H1 (cell line): ENCODE measurements around the gene WDR26. TPM values are rescaled to one million over a fixed set of nuclear protein-coding genes. Genes with fewer than 3 reads are reported as not detected.

Experiments
- CTCF ChIA-PET: fragments of 300-600 bp; sonication (Branson Sonifier 250); formaldehyde crosslinking; loops from one replicate; lab custom pipeline; 2021; ENCODE audit not compliant: partially characterized antibody; lab: Charles Lee
- POLR2A ChIA-PET: fragments of 300-600 bp; sonication (Branson Sonifier 250); formaldehyde crosslinking; loops from one replicate; lab custom pipeline; 2021; ENCODE audit warnings: inconsistent platforms; ENCODE audit not compliant: partially characterized antibody; lab: Charles Lee
- DNase-seq, 2 experiments: peaks; one replicate each; pipeline versions ENCODE4 v3.0.0 to v3.0.0-alpha.2; 2010 to 2022; ENCODE audit warnings: low spot score in 2 of 2, low read depth in 1 of 2, mixed read lengths in 1 of 2
- FAIRE-seq: peaks from 2 replicates; lab custom pipeline; 2011; peaks lifted over from hg19 to GRCh38; lab: Jason Lieb, UNC
- H2AFZ ChIP-seq: 2 replicates; pipeline ENCODE4 v1.8.1; 2012; ENCODE audit warnings: low read length, inconsistent platforms
- H2AK5ac ChIP-seq: 2 replicates; pipeline ENCODE4 v1.6.1; 2013; ENCODE audit warnings: low read depth, low read length
- H2BK120ac ChIP-seq: replicated peaks from 2 replicates; pipeline ENCODE3; 2013; ENCODE audit warnings: low read depth, low read length, inconsistent platforms
- H2BK12ac ChIP-seq: 2 replicates; pipeline ENCODE4 v1.6.1; 2013; ENCODE audit warnings: low read depth, low read length
- H2BK15ac ChIP-seq: 2 replicates; pipeline ENCODE4 v1.6.1; 2013; ENCODE audit warnings: low read length
- H2BK20ac ChIP-seq: 2 replicates; pipeline ENCODE4 v1.6.1; 2013; ENCODE audit warnings: low read length
- H2BK5ac ChIP-seq: 2 replicates; pipeline ENCODE4 v1.6.1; 2013; ENCODE audit warnings: low read depth, low read length
- H3K14ac ChIP-seq: 2 replicates; pipeline ENCODE4 v1.6.1; 2013; ENCODE audit warnings: inconsistent platforms; ENCODE audit not compliant: insufficient read length
- H3K18ac ChIP-seq: 2 replicates; pipeline ENCODE4 v1.6.1; 2013; ENCODE audit warnings: low read length; ENCODE audit errors: extremely low read depth
- H3K23ac ChIP-seq: 2 replicates; pipeline ENCODE4 v1.6.1; 2013; ENCODE audit warnings: inconsistent platforms; ENCODE audit not compliant: insufficient read length
- H3K23me2 ChIP-seq: 2 replicates; pipeline ENCODE4 v1.6.1; 2013; ENCODE audit warnings: low read depth, low read length
- H3K27ac ChIP-seq: 2 replicates; pipeline ENCODE4 v1.6.1; 2011; ENCODE audit warnings: low read depth, low read length, inconsistent platforms
- H3K27me3 ChIP-seq, 4 experiments: replicated peaks in 1 of 4; 1 replicate in 1 of 4; 2 replicates in 3 of 4; pipeline versions ENCODE4 v1.6.1 to v1.8.1; 2011 to 2013; ENCODE audit warnings: low read length in 3 of 4, mild to moderate bottlenecking in 3 of 4, inconsistent platforms in 2 of 4, mixed read lengths in 2 of 4, moderate library complexity in 1 of 4; ENCODE audit not compliant: control insufficient read depth in 3 of 4, insufficient read depth in 3 of 4; ENCODE audit errors: extremely low read depth in 1 of 4
- H3K36me3 ChIP-seq, 4 experiments: 2 replicates each; pipeline versions ENCODE4 v1.6.1 to v1.8.1; 2011 to 2013; ENCODE audit warnings: mild to moderate bottlenecking in 4 of 4, low read length in 3 of 4, moderate library complexity in 2 of 4, control low read depth in 1 of 4, inconsistent platforms in 1 of 4; ENCODE audit not compliant: insufficient read depth in 4 of 4, control insufficient read depth in 2 of 4
- H3K4ac ChIP-seq: replicated peaks from 2 replicates; pipeline ENCODE3; 2013; ENCODE audit warnings: low read length, low read depth, mixed read lengths, inconsistent platforms; ENCODE audit not compliant: insufficient read length
- H3K4me1 ChIP-seq, 4 experiments: replicated peaks in 1 of 4; 1 replicate in 1 of 4; 2 replicates in 3 of 4; pipeline versions ENCODE4 v1.6.1 to v1.8.1; 2011 to 2013; ENCODE audit warnings: low read length in 3 of 4, inconsistent platforms in 2 of 4, mixed read lengths in 1 of 4; ENCODE audit not compliant: insufficient read depth in 4 of 4, control insufficient read depth in 3 of 4
- H3K4me2 ChIP-seq, 2 experiments: 2 replicates each; pipeline versions ENCODE4 v1.6.1 to v1.8.1; 2011 to 2013; ENCODE audit warnings: low read depth in 2 of 2, low read length in 2 of 2, control low read depth in 1 of 2, inconsistent platforms in 1 of 2, mild to moderate bottlenecking in 1 of 2; ENCODE audit not compliant: insufficient read depth in 1 of 2
- H3K4me3 ChIP-seq, 4 experiments: fragments of 200-600, 300-600 bp in 1 of 4; sonication (generic), shearing (Covaris generic), sonication (Bioruptor Twin) in 1 of 4; 2 replicates each; pipeline versions ENCODE4 v1.5.1 to v1.8.1; 2011 to 2016; ENCODE audit warnings: low read length in 4 of 4, low read depth in 3 of 4, control low read depth in 2 of 4, inconsistent platforms in 2 of 4, mild to moderate bottlenecking in 2 of 4, mixed read lengths in 1 of 4, moderate library complexity in 1 of 4; ENCODE audit not compliant: insufficient read depth in 2 of 4; ENCODE audit errors: extremely low read depth in 1 of 4
- H3K56ac ChIP-seq: replicated peaks from 2 replicates; pipeline ENCODE3; 2013; ENCODE audit warnings: low read depth, mild to moderate bottlenecking, mixed read lengths, low read length, inconsistent platforms; ENCODE audit not compliant: insufficient read length
- H3K79me1 ChIP-seq: 2 replicates; pipeline ENCODE4 v1.6.1; 2013; ENCODE audit warnings: low read depth, low read length, control low read depth
- H3K79me2 ChIP-seq, 2 experiments: 2 replicates each; pipeline versions ENCODE4 v1.6.1 to v1.8.1; 2012 to 2013; ENCODE audit warnings: low read length in 2 of 2, mild to moderate bottlenecking in 2 of 2, inconsistent platforms in 1 of 2; ENCODE audit not compliant: insufficient read depth in 2 of 2, control insufficient read depth in 1 of 2
- H3K9ac ChIP-seq, 4 experiments: replicated peaks in 1 of 4; 1 replicate in 1 of 4; 2 replicates in 3 of 4; pipeline versions ENCODE4 v1.6.1 to v1.8.1; 2011 to 2013; ENCODE audit warnings: low read depth in 3 of 4, low read length in 3 of 4, control low read depth in 2 of 4, mild to moderate bottlenecking in 2 of 4, moderate library complexity in 2 of 4, inconsistent platforms in 1 of 4; ENCODE audit errors: extremely low read depth in 1 of 4
- H3K9me3 ChIP-seq, 2 experiments: 2 replicates each; pipeline versions ENCODE4 v1.6.1 to v1.8.1; 2012 to 2013; ENCODE audit warnings: mild to moderate bottlenecking in 2 of 2, moderate library complexity in 2 of 2, control low read depth in 1 of 2, inconsistent platforms in 1 of 2, low read depth in 1 of 2, low read length in 1 of 2, mixed read lengths in 1 of 2; ENCODE audit not compliant: insufficient read depth in 2 of 2
- H4K20me1 ChIP-seq, 2 experiments: replicated peaks in 1 of 2; 2 replicates each; pipeline versions ENCODE3 to v1.8.1; 2011 to 2013; ENCODE audit warnings: inconsistent platforms in 2 of 2, low read length in 2 of 2, mild to moderate bottlenecking in 1 of 2; ENCODE audit not compliant: insufficient read depth in 2 of 2, control insufficient read depth in 1 of 2
- H4K5ac ChIP-seq: 2 replicates; pipeline ENCODE4 v1.6.1; 2013; ENCODE audit warnings: low read length, low read depth, mixed read lengths, inconsistent platforms; ENCODE audit not compliant: insufficient read length
- H4K8ac ChIP-seq: 2 replicates; pipeline ENCODE4 v1.8.0; 2013; ENCODE audit warnings: mild to moderate bottlenecking, moderate library complexity, low read length, inconsistent platforms; ENCODE audit not compliant: insufficient read depth; ENCODE audit errors: extremely low read depth
- H4K91ac ChIP-seq: replicated peaks from 2 replicates; pipeline ENCODE3; 2013; ENCODE audit warnings: low read length, mixed read lengths, inconsistent platforms; ENCODE audit not compliant: insufficient read length
- ASH2L ChIP-seq: fragments of 200-600, 300-600 bp; sonication (generic); IDR thresholded peaks from one replicate; pipeline ENCODE4 v1.7.1; 2017; ENCODE audit warnings: low read length
- CHD1 ChIP-seq: IDR thresholded peaks from 2 replicates; pipeline ENCODE4 v1.6.1; 2012; ENCODE audit warnings: low read depth, low read length, improper control_type of control experiment
- EGR1 ChIP-seq: IDR thresholded peaks from 2 replicates; pipeline ENCODE4 v1.6.1; 2011; ENCODE audit warnings: low read depth, low read length, borderline replicate concordance
- KDM1A ChIP-seq: fragments of 200-600, 300-600 bp; sonication (generic); IDR thresholded peaks from 2 replicates; pipeline ENCODE4 v1.7.1; 2016; ENCODE audit warnings: mild to moderate bottlenecking, low read length, borderline replicate concordance
- RBBP5 ChIP-seq: IDR thresholded peaks from 2 replicates; pipeline ENCODE4 v1.7.1; 2012; ENCODE audit warnings: low read depth, mild to moderate bottlenecking, inconsistent platforms, low read length, moderate library complexity, borderline replicate concordance
- SAP30 ChIP-seq: fragments of 300-600 bp; sonication (generic); IDR thresholded peaks from 2 replicates; pipeline ENCODE4 v1.7.1; 2012; ENCODE audit warnings: low read length, moderate library complexity, mild to moderate bottlenecking, inconsistent platforms; ENCODE audit not compliant: insufficient read depth, insufficient replicate concordance
- SIX5 ChIP-seq: IDR thresholded peaks from 2 replicates; pipeline ENCODE4 v1.6.1; 2011; ENCODE audit warnings: mild to moderate bottlenecking, low read depth, low read length
- TBP ChIP-seq: IDR thresholded peaks from 2 replicates; pipeline ENCODE4 v1.6.1; 2011; ENCODE audit warnings: low read depth, low read length, improper control_type of control experiment
- TCF12 ChIP-seq: IDR thresholded peaks from 2 replicates; pipeline ENCODE4 v1.6.1; 2011; ENCODE audit warnings: low read depth, mild to moderate bottlenecking, low read length
- WGBS, 2 experiments: shearing (Covaris generic) in 1 of 2; methylation state at CpG; one replicate each; pipeline versions ENCODE4 v1.1.6 to v1.1.7; 2013 to 2015; ENCODE audit warnings: low lambda C conversion rate in 2 of 2, mixed read lengths in 2 of 2, inconsistent platforms in 1 of 2, low coverage in 1 of 2, missing lambda C conversion rate in 1 of 2; ENCODE audit not compliant: insufficient replicate concordance in 2 of 2, insufficient coverage in 1 of 2, insufficient read length in 1 of 2; ENCODE audit errors: extremely low coverage in 1 of 2, missing lambda C conversion rate in 1 of 2; 5-methylcytosine and 5-hydroxymethylcytosine counted together
- polyA plus RNA-seq, 7 experiments: library from polyadenylated mRNA; depleted of rRNA in 3 of 7; stranded (reverse) in 5 of 7; unstranded in 2 of 7; fragments of >200 nt in 5 of 7; fragments of 200-250 nt in 2 of 7; gene quantifications; 1 replicate in 5 of 7; 2 replicates in 1 of 7; 4 replicates in 1 of 7; pipeline versions ENCODE4 v1.2.1 to v1.2.3, GENCODE V29; 2011 to 2013; ENCODE audit warnings: missing spikeins in 2 of 7, mixed read lengths in 2 of 7
- total RNA-seq: library from RNA; stranded (reverse); fragmentation: NEBNext Ultra II Directional; extraction: Animal tissue kit (Norgen Biotek cat#: 25700); gene quantifications from 2 replicates; pipeline ENCODE4 v1.2.1, GENCODE V29; 2021
- TF ChIP-seq, protein P1 (sequence below), 3 experiments: IDR thresholded peaks; 1 replicate in 2 of 3; 2 replicates in 1 of 3; pipeline versions ENCODE4 v1.5.1 to v1.6.1; 2011; ENCODE audit warnings: low read length in 3 of 3, mild to moderate bottlenecking in 3 of 3, inconsistent platforms in 2 of 3, low read depth in 1 of 3, moderate library complexity in 1 of 3; ENCODE audit not compliant: insufficient read depth in 1 of 3; ENCODE audit errors: control extremely low read depth in 1 of 3

WDR26 gene
- total and polyA plus RNA-seq, 2 of the 8 experiments (the other 6 are each of a cell fraction or from before 2014, with no cell fraction given): 18.0 to 72.5 TPM

DNA sequence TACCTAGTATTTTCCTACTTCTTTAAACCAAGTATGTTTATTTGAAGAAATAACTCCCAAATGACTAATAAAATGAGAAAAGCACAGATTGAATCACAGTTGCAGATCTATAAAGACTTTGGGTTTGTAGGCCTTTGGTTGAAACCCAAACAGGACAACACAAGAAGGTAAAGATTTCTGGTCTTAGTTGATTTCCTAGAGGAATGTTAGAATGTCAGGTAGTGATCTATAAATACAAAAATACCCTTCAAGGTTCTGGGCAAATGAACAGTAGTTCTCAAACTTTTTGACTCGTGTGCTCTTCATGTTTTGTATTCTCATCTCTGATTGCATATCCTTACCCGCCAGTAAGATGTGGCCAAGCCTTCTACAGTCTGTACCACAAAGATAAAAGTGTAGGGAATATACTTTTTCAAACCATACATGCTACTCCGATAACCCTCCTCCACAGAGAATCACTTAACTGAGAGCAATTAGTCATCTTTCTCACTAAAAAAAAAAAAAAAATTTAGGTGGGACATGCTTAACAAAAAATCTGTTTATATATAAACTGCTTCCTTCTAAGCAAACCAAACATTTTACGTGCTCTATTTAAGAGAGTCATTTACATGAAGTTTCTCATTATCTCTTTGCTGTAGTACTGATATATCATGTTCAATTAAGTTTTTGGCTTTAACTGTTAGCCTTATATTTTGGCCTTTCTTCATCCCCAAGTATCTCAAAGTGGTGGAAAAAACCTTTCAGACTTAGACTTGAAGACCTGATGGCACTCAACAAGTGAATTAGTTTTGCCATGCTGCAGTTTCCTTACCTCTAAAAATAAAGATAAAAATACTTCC is 42.0 kb downstream of the WDR26 start:
- Histone ChIP-seq H4K5ac (no peak overlapping the region), H3K27me3 (no peaks in the 10 kb centered on the region), H3K4ac (no peak overlapping the region), H3K9ac (no peak overlapping the region), H4K20me1 (no peaks in the 10 kb centered on the region), H3K4me1 (no peaks in the 10 kb centered on the region), H4K8ac (no peak overlapping the region), H3K23me2 (no peaks in the 10 kb centered on the region), H3K14ac (no peak overlapping the region), H2BK20ac (no peak overlapping the region), H3K4me2 (no peak overlapping the region), H3K23ac (no peak overlapping the region), H2AFZ (no peak overlapping the region), H3K36me3 (peaks cover 8 to 94% (median 59%) of the 10 kb centered on the region in 4 experiments), H3K79me2 (no peaks in the 10 kb centered on the region), H2AK5ac (no peak overlapping the region), H3K9me3 (no peaks in the 10 kb centered on the region), H2BK120ac (no peak overlapping the region), H2BK5ac (no peak overlapping the region), H3K18ac (no peak overlapping the region), H3K27ac (no peak overlapping the region), H3K56ac (no peak overlapping the region), H4K91ac (no peak overlapping the region), H3K79me1 (no peaks in the 10 kb centered on the region), H2BK12ac (no peak overlapping the region), H2BK15ac (no peak overlapping the region), H3K4me3 (no peak overlapping the region)
- DNase-seq (no peak), FAIRE-seq (no peak)
- POLR2A ChIA-PET: interaction anchor here (1.0 kb wide), 1 partner anchor 24 kb away, joined by 3 read pairs; no protein-coding TSS in a partner anchor
- CTCF ChIA-PET: no interaction called here
- WGBS, 2 experiments: 95% methylated on average over 4 of the region's 4 CpGs; no CpG with 5 or more reads in 1 of the 2 experiments
- TF ChIP-seq SIX5: no peak
- TF ChIP-seq CHD1: no peak
- TF ChIP-seq, protein P1, sequence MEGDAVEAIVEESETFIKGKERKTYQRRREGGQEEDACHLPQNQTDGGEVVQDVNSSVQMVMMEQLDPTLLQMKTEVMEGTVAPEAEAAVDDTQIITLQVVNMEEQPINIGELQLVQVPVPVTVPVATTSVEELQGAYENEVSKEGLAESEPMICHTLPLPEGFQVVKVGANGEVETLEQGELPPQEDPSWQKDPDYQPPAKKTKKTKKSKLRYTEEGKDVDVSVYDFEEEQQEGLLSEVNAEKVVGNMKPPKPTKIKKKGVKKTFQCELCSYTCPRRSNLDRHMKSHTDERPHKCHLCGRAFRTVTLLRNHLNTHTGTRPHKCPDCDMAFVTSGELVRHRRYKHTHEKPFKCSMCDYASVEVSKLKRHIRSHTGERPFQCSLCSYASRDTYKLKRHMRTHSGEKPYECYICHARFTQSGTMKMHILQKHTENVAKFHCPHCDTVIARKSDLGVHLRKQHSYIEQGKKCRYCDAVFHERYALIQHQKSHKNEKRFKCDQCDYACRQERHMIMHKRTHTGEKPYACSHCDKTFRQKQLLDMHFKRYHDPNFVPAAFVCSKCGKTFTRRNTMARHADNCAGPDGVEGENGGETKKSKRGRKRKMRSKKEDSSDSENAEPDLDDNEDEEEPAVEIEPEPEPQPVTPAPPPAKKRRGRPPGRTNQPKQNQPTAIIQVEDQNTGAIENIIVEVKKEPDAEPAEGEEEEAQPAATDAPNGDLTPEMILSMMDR (IDR thresholded peaks at IDR 0.05; ENCODE audit: control extremely low read depth in 1 of 3, insufficient read depth in 1 of 3, low read depth in 1 of 3, low read length in 3 of 3): no peak
- no peak for TF ChIP-seq EGR1
- TF ChIP-seq TCF12: no peak
- no peak for TF ChIP-seq SAP30
- TF ChIP-seq TBP: no peak
- TF ChIP-seq ASH2L: no peak
- no peak for TF ChIP-seq KDM1A
- TF ChIP-seq RBBP5: no peak
